Activated CD4-positive, alpha-beta T cell treated with anti-CD3 and anti-CD28 coated beads, Interleukin-2, amount 50 U/mL, for 48 hours (primary cell): ENCODE results near the gene TTC28.
"Not testable (repeated sequence)": the region's sequence is repeated elsewhere in the genome, so short reads cannot be mapped to it uniquely, and the experiment has no call there.

Experiments used
- DNase-seq, 2 experiments: peaks; one replicate each; pipeline ENCODE4 v3.0.0-alpha.2; 2020

Gene TTC28

DNA sequence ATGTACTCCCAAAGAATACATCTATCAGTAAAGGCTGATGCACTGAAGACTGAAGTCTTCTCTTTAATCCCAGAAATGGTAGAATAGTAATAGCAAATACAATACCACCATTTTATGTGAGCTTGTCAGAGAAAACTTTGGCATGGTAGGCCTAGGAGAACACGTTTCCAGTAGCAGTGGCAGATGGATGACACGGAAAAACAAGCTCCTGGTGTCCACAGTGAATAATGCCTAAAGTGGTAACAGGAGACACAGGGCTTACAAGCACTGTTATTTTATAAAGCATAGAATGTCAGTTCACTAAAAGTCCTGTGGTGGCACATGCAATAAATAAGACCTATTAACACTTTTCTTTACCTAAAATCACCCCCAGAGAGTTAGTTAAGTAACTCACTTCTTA, 277.6 kb downstream of the TTC28 start:
- DNase-seq: no peak

DNA sequence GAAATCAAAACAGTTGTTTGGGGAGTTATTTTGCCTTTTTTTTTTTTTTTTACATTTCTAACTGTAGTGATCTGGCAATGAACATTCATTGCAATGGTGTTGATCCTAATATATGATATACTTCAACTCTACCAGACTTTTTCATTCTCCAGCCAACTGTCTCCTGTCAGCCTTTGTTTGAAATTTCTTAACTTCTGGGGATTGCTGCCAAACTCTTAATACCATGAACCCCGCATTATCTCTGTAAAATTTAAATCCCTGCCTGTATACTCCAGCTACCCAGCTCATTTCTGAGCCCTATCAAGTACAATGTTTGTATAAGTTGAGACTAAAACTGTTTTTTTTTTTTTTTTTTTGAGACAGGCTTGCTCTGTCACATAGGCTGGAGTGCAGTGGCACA, 280.7 kb downstream of the TTC28 start:
- no peak for DNase-seq

DNA sequence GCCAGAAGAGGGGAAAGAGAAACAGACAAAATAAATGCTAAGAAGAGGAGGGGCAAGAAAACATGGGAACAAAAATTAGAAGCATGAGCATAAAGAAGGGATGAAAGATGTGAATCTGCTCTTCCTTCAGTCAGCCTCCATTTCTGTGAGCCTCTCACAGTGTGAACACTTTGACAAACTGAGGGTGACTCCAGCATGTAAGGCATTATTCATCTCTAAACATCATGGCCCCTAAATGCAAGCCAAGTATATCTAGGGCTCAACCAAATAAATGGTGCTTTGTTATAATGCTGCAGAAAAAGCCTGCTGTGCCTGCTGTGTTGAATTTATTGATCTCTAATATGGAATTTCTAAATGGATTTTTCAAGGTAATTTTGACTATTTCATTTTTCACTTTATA, 281.3 kb downstream of the TTC28 start:
- DNase-seq: no peak

DNA sequence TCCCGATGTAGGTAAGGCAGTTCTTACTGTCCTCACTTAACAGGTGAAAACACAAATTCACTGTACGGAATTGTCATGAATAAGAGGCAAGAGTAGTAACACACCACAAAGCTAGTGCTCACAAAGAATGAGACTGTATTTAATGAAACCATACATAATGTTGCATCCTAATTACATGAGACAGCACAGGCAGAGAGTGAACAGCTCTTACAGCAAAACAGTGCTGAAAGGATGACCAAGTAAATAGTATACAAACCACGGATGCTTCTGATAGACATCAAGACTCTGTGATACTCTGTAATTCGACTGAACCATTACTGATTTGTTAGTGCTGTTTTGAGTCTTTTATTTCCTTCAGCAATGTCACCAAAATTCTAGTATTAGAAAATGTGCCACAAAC, 282.3 kb downstream of the TTC28 start:
- no peak for DNase-seq

DNA sequence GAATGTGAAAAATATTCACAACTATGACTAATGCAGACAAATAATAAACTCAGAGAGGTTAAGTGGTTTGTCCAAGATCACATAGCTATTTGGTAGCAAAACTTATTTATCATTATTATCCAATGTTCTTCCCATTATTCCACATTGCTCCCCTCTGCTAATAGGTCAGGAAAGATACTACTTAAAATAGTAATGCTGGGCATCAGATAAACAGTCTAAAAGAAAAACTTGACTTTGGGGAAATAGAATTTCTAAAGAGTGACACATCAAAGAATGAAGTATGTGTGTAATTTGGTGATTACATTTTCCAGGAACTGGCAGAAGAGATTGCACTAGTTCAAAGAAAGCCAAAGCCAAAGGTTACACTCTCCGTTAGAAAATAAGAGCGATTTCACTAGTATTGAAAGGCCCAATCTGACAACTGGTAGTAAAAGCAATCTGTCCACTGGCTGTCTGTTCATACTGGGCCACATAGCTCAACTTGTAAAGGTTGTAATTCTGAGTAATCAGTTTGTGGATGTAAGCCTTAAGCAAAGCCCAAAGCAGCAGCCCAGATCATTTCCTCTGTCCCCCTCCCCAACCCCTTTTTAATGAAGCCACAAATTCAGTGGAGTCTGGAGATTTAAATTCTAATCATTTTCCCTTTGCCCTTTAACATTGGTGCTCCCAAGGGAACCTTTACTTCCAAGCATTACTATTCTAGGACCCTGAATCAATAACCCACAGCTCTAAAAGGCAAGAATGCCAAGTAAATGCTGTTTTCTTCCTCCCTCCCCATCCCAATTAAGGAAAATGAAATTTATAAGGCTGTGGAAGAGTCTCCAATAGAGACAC, 283.5 kb downstream of the TTC28 start:
- DNase-seq: no peak

DNA sequence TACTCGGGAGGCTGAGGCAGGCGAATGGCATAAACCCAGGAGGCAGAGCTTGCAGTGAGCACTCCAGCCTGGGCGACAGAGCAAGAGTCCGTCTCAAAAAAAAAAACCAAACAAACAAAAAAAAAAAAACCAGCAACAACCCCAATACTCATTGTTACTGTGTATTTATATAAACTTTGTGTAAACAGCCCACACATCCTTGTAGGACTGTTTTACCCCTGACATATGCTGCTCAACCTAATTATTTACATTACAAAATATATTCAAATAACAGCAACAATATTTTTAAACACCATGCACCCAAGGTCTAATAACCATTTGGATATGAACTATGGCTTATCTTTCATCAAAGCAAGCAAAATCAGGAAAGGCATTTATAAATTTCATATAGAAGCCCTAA, 284.1 kb downstream of the TTC28 start:
- no peak for DNase-seq

DNA sequence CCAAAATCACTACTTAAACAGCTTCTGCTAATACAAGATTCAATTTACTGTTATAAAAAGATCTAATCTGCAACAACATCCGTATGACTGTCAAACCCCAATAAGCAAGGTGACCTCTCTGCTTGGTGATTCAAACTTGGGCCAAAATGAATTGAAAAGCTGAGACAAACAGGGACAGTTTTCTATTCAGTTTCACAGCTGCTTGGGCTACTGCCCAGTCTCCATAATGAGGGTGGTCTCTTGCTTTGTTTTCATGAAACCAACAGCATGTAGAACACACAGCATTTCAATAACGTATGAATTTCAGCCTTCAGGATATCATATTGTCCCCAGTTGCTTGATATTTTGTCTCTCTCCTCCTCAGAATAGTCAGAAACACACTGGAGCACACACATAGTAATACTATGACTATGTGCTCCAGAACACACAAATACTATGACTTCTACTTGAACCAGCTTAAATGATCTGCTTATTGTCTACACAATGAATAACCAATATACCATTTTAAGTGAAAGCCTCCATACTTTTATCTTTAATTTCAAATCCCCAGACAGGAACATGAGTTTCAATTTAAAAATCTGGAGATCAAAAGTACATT, 285.0 kb downstream of the TTC28 start:
- no peak for DNase-seq

DNA sequence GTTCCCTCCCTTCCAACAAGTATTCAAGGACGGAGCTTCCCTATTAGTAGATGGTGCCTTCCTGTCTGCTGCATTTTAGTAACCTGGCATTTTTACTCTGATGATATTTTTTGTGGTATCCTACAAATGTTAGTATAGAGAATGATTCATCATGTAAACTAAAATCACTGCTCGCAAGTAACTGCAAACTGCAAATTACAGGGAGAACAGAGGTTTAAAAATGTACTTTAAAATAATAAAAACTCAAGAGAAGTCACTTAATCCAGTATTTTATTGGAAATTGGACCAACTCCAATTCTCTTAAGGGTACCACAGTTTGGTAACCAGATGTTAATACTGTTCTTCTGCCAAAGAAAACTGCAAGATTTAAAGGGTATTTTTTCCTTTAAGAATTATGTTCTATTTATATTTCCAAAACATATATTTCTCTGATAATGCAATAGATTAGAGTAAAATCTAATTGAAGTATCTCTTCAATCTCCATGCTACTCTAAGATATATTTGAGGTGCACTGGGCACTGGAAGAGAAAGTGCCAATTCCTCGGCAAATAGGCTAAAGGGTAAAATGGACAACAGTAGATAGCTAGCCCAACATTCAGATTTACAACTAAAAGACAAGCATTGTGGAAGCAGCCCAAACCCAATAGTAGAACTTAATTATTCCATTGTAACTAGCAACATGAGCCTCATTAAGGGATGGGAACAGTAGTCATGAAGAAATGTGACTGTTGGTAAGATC, 298.0 kb downstream of the TTC28 start:
- no peak for DNase-seq

DNA sequence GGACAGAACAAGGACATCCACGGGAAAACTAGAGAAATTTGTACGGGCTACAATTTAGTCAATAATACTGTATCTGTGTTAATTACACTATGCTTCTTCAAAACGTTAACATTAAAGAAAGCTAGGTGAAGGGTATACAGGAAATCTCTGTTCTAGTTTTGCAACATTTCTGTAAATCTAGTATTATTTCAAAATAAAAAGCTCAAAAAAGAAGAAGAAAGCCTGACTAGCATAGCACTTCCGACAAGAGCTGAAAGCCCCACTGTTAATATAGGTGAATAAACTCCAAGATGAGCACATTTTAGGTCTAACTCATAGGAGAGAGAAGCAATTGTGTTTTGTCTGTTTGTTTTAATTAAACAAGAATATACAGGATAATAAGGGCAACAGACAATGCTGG, 299.7 kb downstream of the TTC28 start:
- DNase-seq: no peak

DNA sequence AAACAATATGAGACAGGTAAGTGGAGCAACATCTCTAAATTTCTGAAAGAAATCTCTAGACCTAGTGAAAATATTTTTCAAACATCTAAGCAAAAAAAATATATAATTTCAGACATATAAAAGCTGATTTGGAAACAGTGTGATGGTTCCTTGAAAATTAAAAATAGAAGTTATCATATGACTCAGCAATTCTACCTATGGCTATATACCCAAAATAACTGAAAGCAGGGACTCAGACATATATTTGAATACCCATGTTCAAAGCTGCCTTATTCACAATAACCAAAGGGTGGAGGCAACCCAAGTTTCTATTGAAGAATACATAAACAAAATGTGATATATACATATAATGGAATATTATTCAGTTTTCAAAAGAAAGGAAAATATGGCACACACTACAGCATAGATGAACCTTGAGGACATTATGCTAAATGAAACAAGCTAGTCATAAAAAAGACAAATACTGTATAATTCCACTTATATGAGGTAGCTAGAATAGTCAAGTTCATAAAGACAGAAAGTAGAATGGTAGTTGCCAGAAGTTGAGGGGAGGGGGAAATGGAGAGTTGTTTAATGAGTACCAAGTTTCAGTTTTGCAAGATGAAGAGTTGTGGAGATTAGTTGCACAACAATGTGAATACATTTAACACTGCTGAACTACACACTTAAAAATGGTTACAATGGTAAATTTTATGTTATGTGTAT, 300.4 kb downstream of the TTC28 start:
- no peak for DNase-seq

DNA sequence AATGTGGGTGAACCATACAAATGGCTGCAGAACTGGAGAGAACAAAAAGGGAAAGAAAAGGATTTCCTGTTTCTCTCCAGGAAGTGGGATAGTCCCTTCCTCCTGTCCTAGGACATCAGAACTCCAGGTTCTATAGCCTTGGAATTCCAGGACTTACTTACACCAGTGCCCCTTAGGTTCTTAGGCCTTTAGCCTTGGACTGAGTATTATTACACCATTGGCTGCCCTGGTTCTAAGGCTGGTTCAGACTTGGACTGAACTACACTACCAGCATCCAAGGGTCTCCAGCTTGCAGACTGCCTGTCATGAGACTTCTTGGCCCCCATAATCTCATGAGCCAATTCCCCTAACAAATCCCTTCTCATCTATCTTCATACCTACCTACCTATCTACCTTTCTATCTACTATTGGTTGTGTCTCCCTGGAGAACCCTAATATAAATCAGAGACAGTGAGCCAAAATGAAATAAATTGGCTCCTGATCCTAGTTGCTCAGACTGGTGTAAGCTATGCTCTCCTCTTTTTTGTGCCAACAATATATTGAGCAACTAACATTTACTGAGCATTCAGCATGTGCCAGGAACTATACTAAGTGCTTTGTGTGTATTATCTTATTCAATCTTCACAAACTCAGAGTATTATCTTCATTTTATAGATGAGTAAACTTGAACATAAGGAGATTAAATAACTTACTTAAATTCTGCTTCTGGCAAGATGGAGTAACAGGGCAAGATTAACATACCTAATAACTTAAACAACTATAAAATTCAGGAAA, 303.7 kb downstream of the TTC28 start:
- no peak for DNase-seq

DNA sequence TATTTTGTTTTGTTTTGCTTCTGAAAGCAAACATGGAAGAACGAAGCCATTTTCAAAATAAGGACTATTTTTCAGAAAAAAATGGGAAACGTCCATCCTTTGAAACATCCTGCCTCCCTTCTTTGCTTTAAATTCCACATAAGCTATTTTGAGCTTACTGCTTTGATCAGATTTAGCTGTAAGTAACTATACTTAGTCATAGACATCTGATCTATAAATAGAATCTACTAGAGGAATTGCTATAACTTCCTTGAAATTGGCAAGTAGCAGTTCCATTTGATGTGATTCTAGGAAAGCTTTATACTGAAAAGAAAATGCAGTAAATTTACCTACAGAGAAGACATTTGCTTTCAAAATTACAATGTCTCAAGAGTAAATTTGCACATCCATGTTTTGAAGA, 305.8 kb downstream of the TTC28 start:
- DNase-seq: no peak

DNA sequence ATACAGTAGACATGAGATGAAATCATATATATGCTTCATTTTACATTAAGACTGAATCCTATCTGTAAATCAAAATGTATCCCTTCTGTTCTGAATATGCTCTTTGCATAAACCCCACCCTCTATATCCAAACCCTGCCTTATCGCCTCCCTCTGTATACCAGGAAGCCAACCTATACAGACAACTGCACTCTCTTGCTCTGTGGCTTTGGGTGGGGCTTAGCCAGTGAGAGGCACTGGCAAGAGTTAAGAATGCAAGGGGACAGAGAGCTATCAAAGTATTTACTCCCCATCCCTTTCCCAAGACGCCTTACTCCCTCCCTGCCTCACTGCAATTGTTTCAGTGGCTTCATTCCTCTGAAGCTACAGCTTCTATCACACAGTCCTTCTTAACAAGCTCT, 309.8 kb downstream of the TTC28 start:
- DNase-seq: no peak

DNA sequence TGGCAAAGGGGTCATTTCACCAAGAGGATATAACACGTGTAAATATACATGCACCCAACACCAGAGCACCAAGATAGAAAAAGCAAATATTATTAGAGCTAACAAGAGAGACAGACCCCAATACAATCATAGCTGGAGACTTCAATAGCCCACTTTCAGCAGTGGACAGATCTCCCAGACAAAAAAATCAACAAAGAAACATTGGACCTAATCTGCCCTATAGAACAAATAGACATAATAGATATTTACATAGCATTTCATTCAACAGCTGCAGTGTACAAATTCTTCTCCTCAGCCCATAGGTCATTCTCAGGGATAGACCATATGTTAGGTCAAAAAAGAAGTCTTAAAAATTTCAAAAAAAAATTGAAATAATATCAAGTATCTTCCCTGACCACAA, 312.8 kb downstream of the TTC28 start:
- no peak for DNase-seq

DNA sequence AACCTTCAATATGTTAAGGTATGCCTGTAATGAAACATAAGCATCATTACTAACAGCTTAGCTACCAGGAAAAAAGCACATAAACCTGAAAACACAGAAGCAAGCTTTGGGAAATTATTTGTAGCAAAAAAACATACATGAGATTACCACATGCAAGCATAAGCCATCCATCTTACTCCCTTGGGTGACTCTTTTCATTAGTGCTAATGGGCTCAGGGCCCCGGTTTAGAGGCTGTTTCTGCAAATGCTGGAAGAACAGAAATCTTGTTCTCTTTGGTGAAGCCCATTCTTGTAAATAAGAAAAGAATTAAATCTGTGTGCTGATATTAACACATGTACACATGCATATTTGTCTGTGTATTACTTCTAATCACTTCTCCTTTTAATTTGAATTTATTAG, 314.3 kb downstream of the TTC28 start:
- DNase-seq: no peak

DNA sequence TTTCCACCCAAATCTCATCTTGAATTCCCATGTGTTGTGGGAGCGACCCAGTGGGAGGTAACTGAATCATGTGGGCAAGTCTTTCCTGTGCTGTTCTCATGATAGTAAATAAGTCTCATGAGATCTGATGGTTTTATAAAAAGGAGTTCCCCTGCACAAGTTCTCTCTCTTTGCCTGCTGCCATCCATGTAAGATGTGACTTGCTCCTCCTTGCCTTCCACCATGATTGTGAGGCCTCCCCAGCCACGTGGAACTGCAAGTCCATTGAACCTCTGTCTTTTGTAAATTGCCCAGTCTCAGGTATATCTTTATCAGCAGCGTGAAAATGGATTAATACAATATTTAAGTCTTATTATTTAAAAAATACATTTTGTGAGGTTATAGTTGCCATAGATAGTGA, 315.5 kb downstream of the TTC28 start:
- DNase-seq: not testable (repeated sequence)

DNA sequence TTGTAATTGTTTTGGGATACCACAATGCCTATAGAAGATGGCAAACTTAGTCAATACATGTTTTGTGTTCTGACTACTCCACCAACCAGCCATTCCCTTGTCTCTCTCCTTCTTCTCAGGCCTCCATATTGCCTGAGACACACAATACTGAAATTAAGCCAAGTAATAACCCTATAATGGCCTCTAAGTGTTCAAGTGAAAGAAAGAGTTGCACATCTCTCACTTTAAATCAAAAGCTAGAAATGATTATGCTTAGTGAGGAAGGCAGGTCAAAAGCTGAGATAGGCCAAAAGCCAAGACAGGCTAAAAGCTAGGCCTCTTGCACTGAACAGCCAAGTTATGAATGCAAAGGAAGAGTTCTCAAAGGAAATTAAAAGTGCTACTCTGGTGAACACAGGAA, 318.7 kb downstream of the TTC28 start:
- no peak for DNase-seq

DNA sequence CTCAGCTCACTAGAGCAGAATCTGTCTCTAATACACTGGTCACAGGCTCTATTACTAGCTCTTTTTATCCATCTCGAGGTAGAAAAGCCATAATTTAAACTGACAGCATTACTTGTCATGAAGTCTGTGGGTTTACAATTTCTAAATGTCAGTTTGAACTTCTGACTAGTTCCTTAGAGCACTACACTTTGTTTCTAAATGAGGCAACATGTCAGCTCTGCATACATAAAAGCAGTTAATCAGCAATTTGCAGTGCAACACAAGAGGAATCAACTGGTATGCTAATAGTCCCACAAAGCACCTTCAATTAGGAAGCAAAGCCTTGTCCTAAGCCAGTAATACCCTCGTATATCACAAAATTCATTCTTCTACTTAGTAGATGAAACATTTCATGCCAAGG, 321.3 kb downstream of the TTC28 start:
- no peak for DNase-seq

DNA sequence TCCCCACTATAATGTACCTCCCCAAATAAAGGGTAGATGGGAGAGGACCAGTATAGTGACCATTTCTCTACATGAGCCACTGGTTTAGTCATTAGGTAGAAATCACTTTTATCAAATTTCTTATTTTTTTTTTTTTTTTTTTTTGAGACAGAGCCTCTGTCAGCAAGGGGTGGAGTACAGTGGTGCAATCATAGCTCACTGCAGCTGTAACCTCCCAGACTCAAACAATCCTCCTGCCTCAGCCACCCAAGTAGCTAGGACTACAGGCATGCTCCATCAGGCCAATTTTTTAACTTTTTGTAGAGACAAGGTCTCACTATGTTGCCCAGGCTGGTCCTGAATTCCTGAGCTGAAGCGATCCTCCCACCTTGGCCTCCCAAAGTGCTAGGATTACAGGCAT, 322.4 kb downstream of the TTC28 start:
- DNase-seq: no peak

DNA sequence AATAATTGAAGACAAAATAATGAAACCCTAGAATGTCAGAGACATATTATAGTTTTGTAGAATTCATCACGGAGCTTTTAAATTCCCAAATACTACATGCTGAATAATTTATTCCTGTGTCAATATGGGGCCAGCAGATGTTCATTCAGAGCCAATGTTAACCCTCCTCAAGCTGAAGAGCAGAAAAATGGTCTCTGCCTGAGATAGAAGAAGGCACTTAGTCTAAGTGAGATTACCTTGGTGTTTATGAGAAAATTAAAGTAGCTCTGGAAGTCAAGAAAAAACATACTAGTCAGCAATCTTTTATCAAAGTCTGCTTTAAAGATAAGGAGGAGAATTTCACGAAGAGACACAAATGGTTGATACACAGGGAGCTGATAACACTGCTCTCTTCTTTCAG, 328.2 kb downstream of the TTC28 start:
- DNase-seq: no peak

DNA sequence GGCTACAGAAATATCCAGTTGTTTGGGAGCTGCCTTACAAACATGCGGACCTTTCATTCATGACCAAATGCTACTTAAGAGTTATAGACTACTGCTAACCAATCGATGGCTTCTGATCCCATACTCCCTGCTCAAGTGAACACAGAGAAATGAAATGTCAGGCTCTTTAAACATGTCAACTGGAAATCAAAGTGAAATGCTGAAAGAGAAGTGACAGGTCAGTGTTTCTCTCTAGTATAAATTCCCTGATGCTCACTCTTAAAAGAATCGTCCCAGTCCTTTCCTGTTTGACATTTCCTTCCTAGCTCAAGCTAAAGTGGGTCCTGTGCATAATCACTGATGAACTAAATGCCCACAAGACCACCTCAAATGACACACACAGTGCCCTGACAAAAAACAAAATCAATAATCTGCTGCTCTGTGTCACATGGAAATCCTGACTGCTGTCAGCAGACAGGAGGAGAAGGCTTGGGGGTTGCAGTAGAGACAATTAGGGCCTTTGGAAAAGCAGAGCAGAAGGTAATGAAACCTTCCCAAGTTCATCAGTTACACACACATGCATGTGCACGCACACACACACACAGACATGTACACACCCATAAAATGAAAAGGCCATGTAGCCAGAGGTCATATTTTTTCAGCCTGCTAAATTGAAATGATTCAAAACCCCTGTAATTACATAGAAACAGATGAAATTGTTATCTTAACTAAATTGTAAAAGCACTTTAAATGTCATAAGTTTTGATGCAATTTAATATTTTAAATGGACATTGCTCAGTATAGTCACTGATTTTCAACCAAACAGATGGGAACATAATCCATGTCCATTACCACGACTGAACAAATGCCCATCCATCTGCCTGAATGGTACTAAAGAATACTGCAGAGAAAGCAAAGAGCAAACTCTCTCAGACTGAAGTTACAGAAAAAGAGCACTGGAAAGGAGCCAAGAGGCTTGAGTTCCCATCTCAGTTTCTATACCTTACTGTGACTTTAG, 330.7 kb downstream of the TTC28 start:
- DNase-seq: no peak
